ENCODE results near the gene RPL35. TPM values are rescaled to one million over a fixed set of nuclear protein-coding genes. Genes with fewer than 3 reads are reported as not detected.

Gene RPL35
- total RNA-seq, 1 donor from 2014 or later = 3,391 TPM

DNA sequence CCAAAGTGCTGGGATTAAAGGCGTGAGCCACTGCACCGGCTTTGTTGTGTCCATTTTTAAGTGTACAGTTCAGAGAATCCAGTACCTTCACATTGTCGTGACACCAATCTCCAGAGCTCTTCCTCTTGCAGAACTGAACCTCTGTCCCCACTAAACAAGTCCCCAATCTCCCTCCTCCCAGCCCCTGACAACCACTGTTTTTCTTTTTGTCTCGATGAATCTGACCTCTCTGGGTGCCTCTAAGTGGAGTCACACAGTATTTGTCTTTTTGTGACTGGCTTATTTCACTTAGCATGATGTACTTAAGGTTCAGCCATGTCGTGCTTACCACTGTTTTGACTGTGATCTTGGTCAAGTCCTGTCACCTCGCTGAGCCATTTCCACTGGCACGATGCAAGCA, 6.9 kb downstream of the RPL35 start:
- no peak overlapping the region for H3K4me3 ChIP-seq (ENCODE audit: low read depth, low read length)
- FAIRE-seq = no peak
- no peak for DNase-seq (ENCODE audit: low read depth)
- peaks cover 24% of the 10 kb centered on the region for H3K36me3 ChIP-seq (ENCODE audit: control insufficient read depth, insufficient read depth, low read length)
- TF ChIP-seq, protein P1, sequence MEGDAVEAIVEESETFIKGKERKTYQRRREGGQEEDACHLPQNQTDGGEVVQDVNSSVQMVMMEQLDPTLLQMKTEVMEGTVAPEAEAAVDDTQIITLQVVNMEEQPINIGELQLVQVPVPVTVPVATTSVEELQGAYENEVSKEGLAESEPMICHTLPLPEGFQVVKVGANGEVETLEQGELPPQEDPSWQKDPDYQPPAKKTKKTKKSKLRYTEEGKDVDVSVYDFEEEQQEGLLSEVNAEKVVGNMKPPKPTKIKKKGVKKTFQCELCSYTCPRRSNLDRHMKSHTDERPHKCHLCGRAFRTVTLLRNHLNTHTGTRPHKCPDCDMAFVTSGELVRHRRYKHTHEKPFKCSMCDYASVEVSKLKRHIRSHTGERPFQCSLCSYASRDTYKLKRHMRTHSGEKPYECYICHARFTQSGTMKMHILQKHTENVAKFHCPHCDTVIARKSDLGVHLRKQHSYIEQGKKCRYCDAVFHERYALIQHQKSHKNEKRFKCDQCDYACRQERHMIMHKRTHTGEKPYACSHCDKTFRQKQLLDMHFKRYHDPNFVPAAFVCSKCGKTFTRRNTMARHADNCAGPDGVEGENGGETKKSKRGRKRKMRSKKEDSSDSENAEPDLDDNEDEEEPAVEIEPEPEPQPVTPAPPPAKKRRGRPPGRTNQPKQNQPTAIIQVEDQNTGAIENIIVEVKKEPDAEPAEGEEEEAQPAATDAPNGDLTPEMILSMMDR (IDR thresholded peaks at IDR 0.05; ENCODE audit: insufficient read depth, low read length, severe bottlenecking) = no peak
- H3K27me3 ChIP-seq (ENCODE audit: control insufficient read depth, insufficient read depth, low read length) = no peaks in the 10 kb centered on the region

DNA sequence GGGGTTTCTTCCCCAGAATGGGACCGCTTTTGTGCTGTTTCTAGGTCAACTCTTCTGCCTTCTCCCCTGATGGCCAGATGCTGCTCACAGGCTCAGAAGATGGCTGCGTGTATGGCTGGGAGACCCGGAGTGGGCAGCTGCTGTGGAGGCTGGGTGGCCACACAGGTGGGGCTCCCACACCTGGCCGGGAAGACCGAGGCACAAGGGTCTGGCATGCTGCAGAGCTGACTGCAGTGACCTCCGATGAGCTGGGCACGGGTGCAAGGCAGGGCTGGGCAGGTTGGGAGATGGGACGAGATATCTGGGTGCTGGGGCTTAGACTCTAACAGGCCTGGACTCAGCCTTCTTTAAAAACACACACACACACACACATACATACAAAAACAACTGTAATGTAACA, 7.6 kb downstream of the RPL35 start:
- FAIRE-seq (no peak), DNase-seq (ENCODE audit: low read depth) (no peak)
- Histone ChIP-seq H3K4me3 (ENCODE audit: low read depth, low read length) (no peak overlapping the region), H3K36me3 (ENCODE audit: control insufficient read depth, insufficient read depth, low read length) (peaks cover 20% of the 10 kb centered on the region), H3K27me3 (ENCODE audit: control insufficient read depth, insufficient read depth, low read length) (no peaks in the 10 kb centered on the region)
- TF ChIP-seq, protein P1 (IDR thresholded peaks at IDR 0.05; ENCODE audit: insufficient read depth, low read length, severe bottlenecking) = no peak

DNA sequence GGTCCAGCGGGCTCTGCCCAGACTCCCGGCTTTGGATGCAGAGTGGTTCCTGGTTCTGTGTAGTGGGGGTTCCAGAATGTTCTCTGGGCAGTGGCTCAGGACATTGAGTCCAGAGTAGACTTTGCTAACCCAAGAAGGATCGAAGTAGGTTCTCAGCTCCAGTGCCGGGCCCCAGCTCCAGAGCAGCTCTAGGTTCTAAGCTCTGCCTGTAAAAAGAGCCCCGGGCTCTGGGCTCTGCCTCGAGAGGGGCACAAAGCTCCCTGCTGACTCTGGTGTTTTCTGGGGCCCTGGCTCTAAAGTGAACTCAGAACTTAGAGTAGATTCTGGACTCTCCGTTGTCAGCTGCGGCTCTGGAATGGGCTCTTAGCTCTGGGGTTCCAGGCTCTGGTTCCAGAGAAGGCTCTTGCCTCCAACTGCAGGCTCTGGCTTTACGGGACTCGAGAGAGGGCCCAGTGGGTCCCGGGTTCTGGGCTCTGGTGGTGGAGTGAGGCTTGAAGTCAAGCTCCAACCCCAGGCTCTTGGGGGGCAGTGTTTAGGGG, 8.1 kb downstream of the RPL35 start:
- FAIRE-seq = no peak
- DNase-seq (ENCODE audit: low read depth) = no peak
- peak overlapping the region; percentile 40 for H3K4me3 ChIP-seq (ENCODE audit: low read depth, low read length)
- TF ChIP-seq, protein P1 (IDR thresholded peaks at IDR 0.05; ENCODE audit: insufficient read depth, low read length, severe bottlenecking) = no peak
- H3K36me3 ChIP-seq (ENCODE audit: control insufficient read depth, insufficient read depth, low read length) = peaks cover 15% of the 10 kb centered on the region
- H3K27me3 ChIP-seq (ENCODE audit: control insufficient read depth, insufficient read depth, low read length) = no peaks in the 10 kb centered on the region

DNA sequence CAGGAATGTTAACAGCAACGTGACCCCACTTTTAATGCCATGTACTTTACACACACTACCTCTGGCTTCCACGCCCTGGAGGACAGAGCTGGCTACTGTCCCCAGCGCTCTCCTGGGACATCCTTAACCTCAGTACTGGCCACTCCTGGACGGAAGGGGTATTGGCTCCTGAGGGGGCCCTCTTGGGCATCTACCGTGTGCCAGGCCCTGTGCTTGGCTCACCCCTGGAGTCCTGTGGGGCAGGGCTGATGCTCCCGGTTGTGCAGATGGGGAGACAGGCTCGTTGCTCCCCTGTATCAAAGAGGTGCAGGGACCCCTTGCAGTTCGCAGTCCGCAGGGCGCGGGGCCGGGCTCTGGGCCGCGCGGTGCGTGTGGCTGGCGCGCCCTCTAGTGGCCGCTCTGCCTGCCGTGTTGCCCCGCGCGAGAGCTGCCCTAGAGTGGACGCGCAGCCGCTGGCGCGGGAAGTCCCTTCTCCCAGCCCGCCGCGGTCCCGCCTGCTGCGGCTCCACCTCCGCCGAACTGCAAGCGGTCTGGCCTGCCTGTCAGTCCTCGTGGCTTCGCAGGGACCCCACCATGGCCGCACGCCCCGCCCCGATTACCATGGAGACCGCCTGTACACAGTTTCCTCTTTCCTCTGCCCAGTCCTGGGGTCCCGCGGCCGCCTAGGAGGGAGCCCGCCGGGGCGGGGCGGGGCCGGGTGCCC, 8.8 kb downstream of the RPL35 start, which contains the start of gene WDR38:
TSS of gene WDR38 (plus strand) at position 632 of the 703 bp plus-strand sequence. CDS start 72 bp downstream, outside the sequence.
- TF ChIP-seq, protein P1 (IDR thresholded peaks at IDR 0.05; ENCODE audit: insufficient read depth, low read length, severe bottlenecking) = peak; percentile 78
- peak within 1 kb of the TSS; percentile 40 for H3K4me3 ChIP-seq (ENCODE audit: low read depth, low read length)
- H3K36me3 ChIP-seq (ENCODE audit: control insufficient read depth, insufficient read depth, low read length) = peaks cover 8% of the 10 kb centered on the region
- H3K27me3 ChIP-seq (ENCODE audit: control insufficient read depth, insufficient read depth, low read length) = no peaks in the 10 kb centered on the region
- DNase-seq (ENCODE audit: low read depth) = peak; percentile 50
- no peak for FAIRE-seq

DNA sequence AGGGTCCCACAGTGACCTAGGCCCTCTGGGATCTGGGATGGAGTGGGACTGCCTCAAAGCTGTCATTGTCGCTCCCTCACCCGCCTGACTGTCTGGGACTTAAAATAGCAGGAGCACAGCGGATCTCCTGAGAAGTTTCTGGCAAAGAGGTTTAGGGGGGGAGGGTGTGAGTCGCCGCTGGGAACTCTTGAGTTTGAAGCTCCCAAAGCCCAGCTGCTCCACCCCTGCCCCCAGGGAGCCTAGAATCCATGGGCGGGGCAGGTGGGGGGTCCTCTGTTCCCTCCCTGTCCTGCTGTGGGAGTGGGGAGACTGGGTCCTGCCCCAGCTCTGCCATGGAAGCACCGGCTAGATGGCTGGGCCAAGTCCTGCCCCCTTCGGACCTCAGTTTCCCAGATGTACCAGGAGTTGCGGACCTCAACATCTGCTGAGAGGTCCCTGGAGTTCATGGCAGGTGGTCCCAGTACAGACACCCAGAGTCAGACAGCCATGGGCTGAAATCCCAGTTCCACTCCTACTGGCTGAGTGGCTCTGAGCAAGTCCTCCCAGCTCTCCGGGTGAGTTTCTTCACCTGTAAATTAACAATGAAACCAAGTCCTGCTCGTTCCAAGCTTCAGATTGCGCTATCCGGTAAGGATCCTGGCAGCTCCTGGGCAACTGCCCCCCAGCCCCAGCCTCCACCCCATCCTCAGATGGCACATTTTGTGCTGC, 9.5 kb downstream of the RPL35 start:
- no peak for FAIRE-seq
- Histone ChIP-seq H3K27me3 (ENCODE audit: control insufficient read depth, insufficient read depth, low read length) (no peaks in the 10 kb centered on the region), H3K36me3 (ENCODE audit: control insufficient read depth, insufficient read depth, low read length) (peaks cover 1% of the 10 kb centered on the region), H3K4me3 (ENCODE audit: low read depth, low read length) (no peak overlapping the region)
- no peak for DNase-seq (ENCODE audit: low read depth)
- TF ChIP-seq, protein P1 (IDR thresholded peaks at IDR 0.05; ENCODE audit: insufficient read depth, low read length, severe bottlenecking) = no peak

All from bronchial epithelial cell (primary cell).